22Rv1 (cell line): ENCODE data around the gene GRIK4.

Experiments
- ZFX ChIP-seq: fragments of 450-650 bp; IDR thresholded peaks from 2 replicates; pipeline ENCODE4 v1.6.1; 2017; ENCODE audit warnings: antibody characterized with exemption, borderline replicate concordance
- TF ChIP-seq, protein P1 (sequence below): fragments of 450-650 bp; IDR thresholded peaks from 2 replicates; pipeline ENCODE4 v1.5.1; 2017; ENCODE audit warnings: mild to moderate bottlenecking

DNA sequence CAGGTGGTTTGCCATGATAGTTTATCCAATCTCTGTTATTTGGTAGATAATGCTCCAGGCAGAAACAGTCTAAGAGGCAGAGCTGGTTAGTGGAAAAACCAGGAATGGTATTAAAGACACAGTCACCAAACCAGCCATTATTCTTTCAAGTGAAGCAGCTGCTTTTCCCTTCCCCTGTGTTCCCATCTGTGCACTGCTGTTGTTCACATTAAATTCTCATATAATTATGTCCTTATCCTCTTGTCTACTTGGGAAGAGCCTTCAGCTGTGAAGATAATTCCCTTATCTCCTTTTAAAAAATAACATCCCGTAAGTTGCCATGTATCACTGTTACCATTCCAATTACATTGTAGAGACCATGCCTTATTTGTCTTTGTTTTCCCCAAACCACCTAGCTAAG is 507.2 kb downstream of the GRIK4 start:
- TF ChIP-seq, protein P1, sequence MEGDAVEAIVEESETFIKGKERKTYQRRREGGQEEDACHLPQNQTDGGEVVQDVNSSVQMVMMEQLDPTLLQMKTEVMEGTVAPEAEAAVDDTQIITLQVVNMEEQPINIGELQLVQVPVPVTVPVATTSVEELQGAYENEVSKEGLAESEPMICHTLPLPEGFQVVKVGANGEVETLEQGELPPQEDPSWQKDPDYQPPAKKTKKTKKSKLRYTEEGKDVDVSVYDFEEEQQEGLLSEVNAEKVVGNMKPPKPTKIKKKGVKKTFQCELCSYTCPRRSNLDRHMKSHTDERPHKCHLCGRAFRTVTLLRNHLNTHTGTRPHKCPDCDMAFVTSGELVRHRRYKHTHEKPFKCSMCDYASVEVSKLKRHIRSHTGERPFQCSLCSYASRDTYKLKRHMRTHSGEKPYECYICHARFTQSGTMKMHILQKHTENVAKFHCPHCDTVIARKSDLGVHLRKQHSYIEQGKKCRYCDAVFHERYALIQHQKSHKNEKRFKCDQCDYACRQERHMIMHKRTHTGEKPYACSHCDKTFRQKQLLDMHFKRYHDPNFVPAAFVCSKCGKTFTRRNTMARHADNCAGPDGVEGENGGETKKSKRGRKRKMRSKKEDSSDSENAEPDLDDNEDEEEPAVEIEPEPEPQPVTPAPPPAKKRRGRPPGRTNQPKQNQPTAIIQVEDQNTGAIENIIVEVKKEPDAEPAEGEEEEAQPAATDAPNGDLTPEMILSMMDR = no peak
- TF ChIP-seq ZFX = no peak
